ENCODE measurements around the gene WFIKKN2.

DNA sequence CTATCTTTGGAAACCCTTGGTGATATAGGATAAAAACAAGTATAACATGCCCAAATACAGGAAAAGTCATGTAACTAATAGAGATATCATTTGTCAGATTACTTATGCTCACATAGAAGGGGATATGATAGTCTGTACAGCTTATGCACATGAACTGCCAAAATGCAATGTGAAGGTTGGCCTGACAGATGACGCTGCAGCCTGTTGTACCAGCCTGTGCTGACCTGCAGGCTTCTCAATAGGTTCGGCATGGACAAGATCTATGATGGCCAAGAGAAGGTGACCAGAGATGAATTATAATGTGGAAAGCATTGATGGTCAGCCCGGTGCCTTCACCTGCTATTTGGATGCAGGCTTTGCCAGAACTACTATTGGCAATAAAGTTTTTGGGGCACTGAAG, 12.7 kb downstream of the WFIKKN2 start:
- TF ChIP-seq CTCF (IDR thresholded peaks at IDR 0.05; ENCODE audit: insufficient read depth, low read depth, low read length): no peak
- no peak for TF ChIP-seq EZH2 (IDR thresholded peaks at IDR 0.05; ENCODE audit: insufficient read depth, low read length)
